ENCODE measurements around the gene MAP4K2.

- TF ChIP-seq CTCF (conservative IDR thresholded peaks at IDR 0.05) (no peak), ZFX (IDR thresholded peaks at IDR 0.05) (no peak)
Observed at GRCh38 chr11:64763526-64764039, 39.4 kb downstream of the MAP4K2 start.

All from C4-2B (cell line).